GM19023 (cell line): Measurements from ENCODE around the gene PCDHA4.
"Not testable (repeated sequence)": the region's sequence is repeated elsewhere in the genome, so short reads cannot be mapped to it uniquely, and the experiment has no call there.

Source experiments
- ATAC-seq: cut with Tn5 transposase; IDR thresholded peaks from one replicate; pipeline ENCODE4 v1.9.1; 2021; ENCODE audit warnings: mild to moderate bottlenecking, moderate library complexity; ENCODE audit not compliant: unreplicated experiment

The PCDHA4 gene

DNA sequence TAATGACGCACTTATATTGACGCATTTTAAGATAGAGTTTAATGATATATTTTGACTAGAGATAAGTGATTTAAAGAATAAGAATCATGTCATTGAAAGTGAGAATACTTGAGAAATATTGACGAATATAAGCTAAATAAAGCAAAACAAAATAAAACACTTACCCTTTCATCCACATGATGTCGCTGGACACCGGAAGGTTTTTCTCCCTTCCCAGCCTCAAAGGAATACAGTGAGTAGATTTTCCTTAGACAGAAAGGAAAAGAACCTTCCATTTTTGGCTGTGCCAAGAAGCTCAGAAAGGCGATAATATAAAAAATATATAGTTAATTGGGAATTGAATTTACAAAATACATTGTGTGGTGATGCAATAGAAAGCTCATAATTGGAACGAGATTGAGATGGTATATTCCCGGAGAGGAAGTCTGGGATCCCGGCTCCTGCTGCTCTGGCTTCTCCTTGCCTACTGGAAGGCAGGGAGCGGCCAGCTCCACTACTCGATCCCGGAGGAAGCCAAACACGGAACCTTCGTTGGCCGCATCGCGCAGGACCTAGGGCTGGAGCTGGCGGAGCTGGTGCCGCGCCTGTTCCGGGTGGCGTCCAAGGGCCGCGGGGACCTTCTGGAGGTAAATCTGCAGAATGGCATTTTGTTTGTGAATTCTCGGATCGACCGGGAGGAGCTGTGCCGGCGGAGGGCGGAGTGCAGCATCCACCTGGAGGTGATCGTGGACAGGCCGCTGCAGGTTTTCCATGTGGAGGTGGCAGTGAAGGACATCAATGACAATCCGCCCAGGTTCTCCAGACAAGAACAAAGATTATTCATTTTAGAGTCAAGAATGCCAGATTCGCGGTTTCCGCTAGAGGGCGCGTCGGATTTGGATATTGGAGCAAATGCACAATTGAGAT, 14.8 kb downstream of the PCDHA4 start, which contains the start of gene PCDHA5:
Gene PCDHA5 (plus strand): TSS at position 239 of the 906 bp plus-strand sequence.
- ATAC-seq, result no peak

DNA sequence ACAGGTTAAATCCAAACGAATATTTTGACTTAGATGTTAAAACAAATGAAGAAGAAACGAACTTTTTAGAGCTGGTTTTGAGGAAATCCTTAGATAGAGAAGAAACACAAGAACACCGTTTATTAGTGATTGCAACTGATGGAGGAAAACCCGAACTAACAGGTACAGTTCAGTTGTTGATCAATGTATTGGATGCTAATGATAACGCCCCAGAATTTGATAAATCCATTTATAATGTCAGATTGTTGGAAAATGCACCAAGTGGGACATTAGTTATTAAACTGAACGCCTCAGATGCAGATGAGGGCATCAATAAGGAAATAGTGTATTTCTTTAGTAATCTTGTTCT, 15.4 kb downstream of the PCDHA4 start:
- ATAC-seq, result no peak

DNA sequence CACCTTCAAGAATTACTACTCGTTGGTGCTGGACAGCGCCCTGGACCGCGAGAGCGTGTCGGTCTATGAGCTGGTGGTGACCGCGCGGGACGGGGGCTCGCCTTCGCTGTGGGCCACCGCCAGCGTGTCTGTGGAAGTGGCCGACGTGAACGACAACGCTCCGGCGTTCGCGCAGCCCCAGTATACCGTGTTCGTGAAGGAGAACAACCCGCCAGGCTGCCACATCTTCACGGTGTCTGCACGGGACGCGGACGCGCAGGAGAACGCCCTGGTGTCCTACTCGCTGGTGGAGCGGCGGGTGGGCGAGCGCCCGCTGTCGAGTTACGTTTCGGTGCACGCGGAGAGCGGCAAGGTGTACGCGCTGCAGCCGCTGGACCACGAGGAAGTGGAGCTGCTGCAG, 16.1 kb downstream of the PCDHA4 start:
- not testable (repeated sequence) for ATAC-seq

- ATAC-seq, result no peak
Observed at GRCh38 chr5:140823475-140823874, 16.6 kb downstream of the PCDHA4 start.

GRCh38 chr5:140827704-140828361, 21.0 kb downstream of the PCDHA4 start, which contains the start of gene PCDHA6:
TSS of gene PCDHA6 (plus strand) at chr5:140827960. CDS start at chr5:140828092, 132 bp downstream.
- ATAC-seq, result no peak

GRCh38 chr5:140828362-140828737, 21.5 kb downstream of the PCDHA4 start:
- ATAC-seq, result no peak

- ATAC-seq, result not testable (repeated sequence)
Observed at GRCh38 chr5:140829511-140830501, 22.9 kb downstream of the PCDHA4 start.

- no peak for ATAC-seq
Observed at GRCh38 chr5:140833993-140834392, 27.1 kb downstream of the PCDHA4 start, which contains the start of gene PCDHA7. TSS of gene PCDHA7 (plus strand) at chr5:140834269. CDS start at chr5:140834384, 115 bp downstream.

GRCh38 chr5:140834439-140835008, 27.7 kb downstream of the PCDHA4 start:
- ATAC-seq, result not testable (repeated sequence)

DNA sequence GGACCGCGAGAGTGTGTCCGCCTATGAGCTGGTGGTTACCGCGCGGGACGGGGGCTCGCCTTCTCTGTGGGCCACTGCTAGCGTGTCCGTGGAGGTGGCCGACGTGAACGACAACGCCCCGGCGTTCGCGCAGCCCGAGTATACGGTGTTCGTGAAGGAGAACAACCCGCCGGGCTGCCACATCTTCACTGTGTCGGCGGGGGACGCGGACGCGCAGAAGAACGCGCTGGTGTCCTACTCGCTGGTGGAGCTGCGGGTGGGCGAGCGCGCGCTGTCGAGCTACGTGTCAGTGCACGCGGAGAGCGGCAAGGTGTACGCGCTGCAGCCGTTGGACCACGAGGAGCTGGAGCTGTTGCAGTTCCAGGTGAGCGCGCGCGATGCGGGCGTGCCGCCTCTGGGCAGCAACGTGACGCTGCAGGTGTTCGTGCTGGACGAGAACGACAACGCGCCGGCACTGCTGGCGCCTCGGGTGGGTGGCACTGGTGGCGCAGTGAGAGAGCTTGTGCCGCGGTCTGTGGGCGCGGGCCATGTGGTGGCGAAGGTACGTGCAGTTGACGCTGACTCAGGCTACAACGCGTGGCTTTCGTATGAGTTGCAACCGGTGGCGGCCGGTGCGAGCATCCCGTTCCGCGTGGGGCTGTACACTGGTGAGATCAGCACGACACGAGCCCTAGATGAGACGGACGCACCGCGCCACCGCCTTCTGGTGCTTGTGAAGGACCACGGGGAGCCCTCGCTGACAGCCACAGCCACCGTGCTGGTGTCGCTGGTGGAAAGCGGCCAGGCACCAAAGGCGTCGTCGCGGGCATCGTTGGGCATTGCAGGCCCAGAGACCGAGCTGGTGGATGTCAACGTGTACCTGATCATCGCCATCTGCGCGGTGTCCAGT, 29.0 kb downstream of the PCDHA4 start:
- ATAC-seq, result no peak

GRCh38 chr5:140840978-140841962, 34.4 kb downstream of the PCDHA4 start, which contains the start of gene PCDHA8:
TSS of gene PCDHA8 (plus strand) at chr5:140841187. CDS start at chr5:140841322, 135 bp downstream.
- no peak for ATAC-seq

GRCh38 chr5:140842798-140843733, 36.2 kb downstream of the PCDHA4 start:
- ATAC-seq, result no peak

DNA sequence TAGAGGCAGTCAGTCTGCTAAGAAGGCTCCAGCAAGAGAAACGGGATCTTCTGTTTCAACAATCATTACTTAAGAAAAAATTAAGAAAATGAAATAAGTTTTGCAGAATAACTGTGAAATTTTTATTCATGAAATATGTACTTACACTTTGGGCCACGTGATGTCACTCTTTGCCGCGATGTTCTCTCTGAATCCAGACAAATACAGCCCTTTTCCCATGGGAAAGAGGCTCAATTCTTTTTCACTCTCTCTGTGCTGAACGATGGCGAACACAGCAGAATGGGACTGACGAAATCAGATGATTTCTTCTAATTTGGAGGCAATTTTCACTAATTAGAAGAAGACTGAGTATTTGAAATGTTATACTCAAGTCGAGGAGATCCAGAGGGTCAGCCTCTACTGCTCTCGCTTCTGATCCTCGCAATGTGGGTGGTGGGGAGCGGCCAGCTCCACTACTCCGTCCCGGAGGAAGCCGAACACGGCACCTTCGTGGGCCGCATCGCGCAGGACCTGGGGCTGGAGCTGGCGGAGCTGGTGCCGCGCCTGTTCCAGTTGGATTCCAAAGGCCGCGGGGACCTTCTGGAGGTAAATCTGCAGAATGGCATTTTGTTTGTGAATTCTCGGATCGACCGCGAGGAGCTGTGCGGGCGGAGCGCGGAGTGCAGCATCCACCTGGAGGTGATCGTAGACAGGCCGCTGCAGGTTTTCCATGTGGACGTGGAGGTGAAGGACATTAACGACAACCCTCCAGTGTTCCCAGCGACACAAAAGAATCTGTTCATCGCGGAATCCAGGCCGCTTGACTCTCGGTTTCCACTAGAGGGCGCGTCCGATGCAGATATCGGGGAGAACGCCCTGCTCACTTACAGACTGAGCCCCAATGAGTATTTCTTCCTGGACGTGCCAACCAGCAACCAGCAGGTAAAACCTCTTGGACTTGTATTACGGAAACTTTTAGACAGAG, 41.6 kb downstream of the PCDHA4 start, which contains the start of gene PCDHA9:
Gene PCDHA9 (plus strand): TSS at position 244 of the 964 bp plus-strand sequence. CDS start 114 bp downstream, at position 358.
- not testable (repeated sequence) for ATAC-seq

DNA sequence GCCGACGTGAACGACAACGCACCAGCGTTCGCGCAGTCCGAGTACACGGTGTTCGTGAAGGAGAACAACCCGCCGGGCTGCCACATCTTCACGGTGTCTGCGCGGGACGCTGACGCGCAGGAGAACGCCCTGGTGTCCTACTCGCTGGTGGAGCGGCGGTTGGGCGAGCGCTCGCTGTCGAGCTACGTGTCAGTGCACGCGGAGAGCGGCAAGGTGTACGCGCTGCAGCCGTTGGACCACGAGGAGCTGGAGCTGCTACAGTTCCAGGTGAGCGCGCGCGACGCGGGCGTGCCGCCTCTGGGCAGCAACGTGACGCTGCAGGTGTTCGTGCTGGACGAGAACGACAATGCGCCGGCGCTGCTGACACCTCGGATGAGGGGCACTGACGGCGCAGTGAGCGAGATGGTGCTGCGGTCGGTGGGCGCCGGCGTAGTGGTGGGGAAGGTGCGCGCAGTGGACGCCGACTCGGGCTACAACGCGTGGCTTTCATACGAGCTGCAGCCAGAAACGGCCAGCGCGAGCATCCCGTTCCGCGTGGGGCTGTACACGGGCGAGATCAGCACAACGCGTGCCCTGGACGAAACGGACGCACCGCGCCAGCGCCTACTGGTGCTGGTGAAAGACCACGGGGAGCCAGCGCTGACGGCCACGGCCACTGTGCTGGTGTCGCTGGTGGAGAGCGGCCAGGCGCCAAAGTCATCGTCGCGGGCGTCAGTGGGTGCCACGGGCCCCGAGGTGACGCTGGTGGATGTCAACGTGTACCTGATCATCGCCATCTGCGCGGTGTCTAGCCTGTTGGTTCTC, 43.2 kb downstream of the PCDHA4 start:
- ATAC-seq, result not testable (repeated sequence)
